HCT116 (cell line): ENCODE results near the gene MYO1A. TPM values are rescaled to one million over a fixed set of nuclear protein-coding genes. Genes with fewer than 3 reads are reported as not detected.

Source experiments
- ATAC-seq: fragments of 200-7000 bp; cut with Tn5 transposase; 2 replicates; pipeline ENCODE4 v1.9.1; 2020; ENCODE audit warnings: mild to moderate bottlenecking, moderate library complexity
- BruUV-seq: library from RNA; stranded (reverse); fragments of 400-500 nt; replicated peaks from 2 replicates; lab custom pipeline; 2021; lab: Mats Ljungman, UMichigan
- CTCF ChIA-PET: fragments of 300-600 bp; sonication (Branson Sonifier 250); formaldehyde crosslinking; loops from one replicate; lab custom pipeline; 2021; ENCODE audit warnings: antibody characterized with exemption; lab: Charles Lee
- POLR2A ChIA-PET: fragments of 300-600, 350-600 bp; sonication (Branson Sonifier 250); formaldehyde crosslinking; loops from one replicate; lab custom pipeline; 2021; ENCODE audit warnings: antibody characterized with exemption; lab: Charles Lee
- RAD21 ChIA-PET, 2 experiments: fragments of 300-600 bp; sonication (Branson Sonifier 250); formaldehyde crosslinking; loops; one replicate each; lab custom pipeline; 2023; ENCODE audit warnings: low total read pairs in 2 of 2; ENCODE audit not compliant: uncharacterized antibody in 2 of 2, unreplicated experiment in 2 of 2, low non-redundant PET in 1 of 2; lab: Charles Lee
- DNase-seq: peaks from one replicate; pipeline ENCODE4 v3.0.0-alpha.2; 2010; ENCODE audit warnings: low read depth, low spot score
- H2AFZ ChIP-seq: fragments of 200-600 bp; shearing (Covaris generic), sonication (generic); 2 replicates; pipeline ENCODE4 v1.6.1; 2017; ENCODE audit warnings: low read depth, mixed run types, mixed read lengths, antibody characterized with exemption, low read length; ENCODE audit not compliant: poor library complexity, severe bottlenecking
- H3K27ac ChIP-seq: 2 replicates; pipeline ENCODE4 v1.5.1; 2012; ENCODE audit warnings: low read depth, low read length
- H3K27me3 ChIP-seq: fragments of 200-600 bp; sonication (generic); 2 replicates; pipeline ENCODE4 v1.6.1; 2016; ENCODE audit warnings: mixed run types, low read length, mixed read lengths; ENCODE audit not compliant: insufficient read depth
- H3K36me3 ChIP-seq, 2 experiments: fragments of 200-500 bp in 1 of 2; fragments of 200-600 bp in 1 of 2; sonication (Bioruptor generic) in 1 of 2; sonication (generic) in 1 of 2; 2 replicates each; pipeline versions ENCODE4 v1.5.1 to v1.6.1; 2014 to 2016; ENCODE audit warnings: low read length in 2 of 2, inconsistent platforms in 1 of 2, mixed read lengths in 1 of 2, mixed run types in 1 of 2; ENCODE audit not compliant: insufficient read depth in 2 of 2, control insufficient read depth in 1 of 2
- H3K4me1 ChIP-seq, 2 experiments: fragments of 200-600 bp in 1 of 2; sonication (generic) in 1 of 2; 2 replicates each; pipeline versions ENCODE4 v1.5.1 to v1.6.1; 2012 to 2017; ENCODE audit warnings: low read length in 2 of 2, inconsistent platforms in 1 of 2, mild to moderate bottlenecking in 1 of 2, mixed read lengths in 1 of 2, mixed run types in 1 of 2, moderate library complexity in 1 of 2; ENCODE audit not compliant: insufficient read depth in 2 of 2, control insufficient read depth in 1 of 2
- H3K4me2 ChIP-seq: fragments of 200-600 bp; sonication (generic); 2 replicates; pipeline ENCODE4 v1.6.1; 2017; ENCODE audit warnings: mixed run types, low read length, mixed read lengths
- H3K4me3 ChIP-seq, 2 experiments: fragments of 200-600 bp in 1 of 2; sonication (generic) in 1 of 2; replicated peaks in 1 of 2; 2 replicates each; pipeline ENCODE4 v1.5.1; 2011 to 2016; ENCODE audit warnings: low read length in 2 of 2, control low read depth in 1 of 2, low read depth in 1 of 2, mild to moderate bottlenecking in 1 of 2, mixed read lengths in 1 of 2, mixed run types in 1 of 2
- H3K79me2 ChIP-seq: fragments of 200-600 bp; sonication (generic); 2 replicates; pipeline ENCODE4 v1.6.1; 2017; ENCODE audit warnings: mild to moderate bottlenecking, mixed run types, low read length, moderate library complexity, mixed read lengths; ENCODE audit not compliant: insufficient read depth
- H3K9ac ChIP-seq: fragments of 200-600 bp; sonication (generic); 2 replicates; pipeline ENCODE4 v1.6.1; 2016; ENCODE audit warnings: low read length, mixed read lengths
- H3K9me2 ChIP-seq: fragments of 200-600 bp; sonication (generic), shearing (Covaris generic); 2 replicates; pipeline ENCODE4 v1.6.1; 2017; ENCODE audit warnings: mixed run types, mild to moderate bottlenecking, moderate library complexity; ENCODE audit not compliant: insufficient read depth
- H3K9me3 ChIP-seq, 2 experiments: fragments of 200-500 bp in 1 of 2; fragments of 200-600 bp in 1 of 2; sonication (Bioruptor generic) in 1 of 2; sonication (generic) in 1 of 2; 2 replicates each; pipeline ENCODE4 v1.6.1; 2014 to 2017; ENCODE audit warnings: low read length in 2 of 2, mixed read lengths in 2 of 2, inconsistent platforms in 1 of 2, low read depth in 1 of 2, mild to moderate bottlenecking in 1 of 2, mixed run types in 1 of 2, moderate library complexity in 1 of 2; ENCODE audit not compliant: control insufficient read depth in 1 of 2, insufficient read depth in 1 of 2
- H4K20me1 ChIP-seq: fragments of 200-600 bp; sonication (generic), shearing (Covaris generic); 2 replicates; pipeline ENCODE4 v1.6.1; 2017; ENCODE audit warnings: mixed run types, mild to moderate bottlenecking, moderate library complexity; ENCODE audit not compliant: insufficient read depth
- ATF3 ChIP-seq: IDR thresholded peaks from 2 replicates; pipeline ENCODE4 v1.6.1; 2012
- CBX3 ChIP-seq: IDR thresholded peaks from 2 replicates; pipeline ENCODE4 v1.6.1; 2012; ENCODE audit warnings: low read depth
- EGR1 ChIP-seq: IDR thresholded peaks from 2 replicates; pipeline ENCODE4 v1.6.1; 2012; ENCODE audit warnings: low read depth
- EZH2 ChIP-seq: fragments of 200-600 bp; sonication (generic); IDR thresholded peaks from 2 replicates; pipeline ENCODE4 v1.6.1; 2017; ENCODE audit warnings: antibody characterized with exemption, mixed run types
- EZH2phosphoT487 ChIP-seq: fragments of 200-600 bp; IDR thresholded peaks from 2 replicates; pipeline ENCODE4 v1.6.1; 2018; ENCODE audit warnings: antibody characterized with exemption, borderline replicate concordance
- FOSL1 ChIP-seq: IDR thresholded peaks from 2 replicates; pipeline ENCODE4 v1.6.1; 2012; ENCODE audit warnings: low read depth
- JUND ChIP-seq: IDR thresholded peaks from 2 replicates; pipeline ENCODE4 v1.6.1; 2012
- POLR2A ChIP-seq: IDR thresholded peaks from 2 replicates; pipeline ENCODE4 v1.7.0; 2011; ENCODE audit warnings: borderline replicate concordance; ENCODE audit not compliant: insufficient read depth, insufficient read length; ENCODE audit errors: extremely low read depth
- POLR2AphosphoS5 ChIP-seq: IDR thresholded peaks from 2 replicates; pipeline ENCODE4 v1.6.1; 2011; ENCODE audit warnings: mild to moderate bottlenecking, low read depth, low read length, moderate library complexity
- RAD21 ChIP-seq: IDR thresholded peaks from 2 replicates; pipeline ENCODE4 v1.6.1; 2012; ENCODE audit warnings: low read depth, mild to moderate bottlenecking
- REST ChIP-seq: IDR thresholded peaks from 2 replicates; pipeline ENCODE4 v1.6.1; 2012; ENCODE audit warnings: low read depth
- SIN3A ChIP-seq: IDR thresholded peaks from 2 replicates; pipeline ENCODE4 v1.6.1; 2012; ENCODE audit warnings: low read depth
- SP1 ChIP-seq: IDR thresholded peaks from 2 replicates; pipeline ENCODE4 v1.6.1; 2012; ENCODE audit warnings: low read depth
- SRF ChIP-seq: IDR thresholded peaks from 2 replicates; pipeline ENCODE4 v1.6.1; 2012; ENCODE audit warnings: low read depth
- TCF7L2 ChIP-seq: IDR thresholded peaks from 2 replicates; pipeline ENCODE4 v1.7.0; 2011; ENCODE audit warnings: borderline replicate concordance, inconsistent platforms; ENCODE audit not compliant: insufficient read depth, insufficient read length; ENCODE audit errors: extremely low read depth
- YY1 ChIP-seq: IDR thresholded peaks from 2 replicates; pipeline ENCODE4 v1.6.1; 2011; ENCODE audit warnings: low read length, low read depth, moderate library complexity, mild to moderate bottlenecking; ENCODE audit not compliant: insufficient replicate concordance; ENCODE audit errors: extremely low read depth
- ZNF274 ChIP-seq: fragments of 200-500 bp; sonication (Bioruptor generic); IDR thresholded peaks from 2 replicates; pipeline ENCODE4 v1.6.1; 2014; ENCODE audit warnings: mild to moderate bottlenecking, low read depth, low read length, inconsistent platforms
- intact Hi-C: fragments of 100-400 bp; cut with micrococcal nuclease; formaldehyde crosslinking; loops from 2 replicates; pipeline ENCODE4 v1.10.0; 2022
- total RNA-seq: library from RNA; stranded (reverse); gene quantifications from one replicate; pipeline ENCODE4 v1.2.1, GENCODE V29; 2021; ENCODE audit not compliant: unreplicated experiment
- TF ChIP-seq, protein P1 (sequence below), 3 experiments: fragments of 200-600 bp in 1 of 3; sonication (generic) in 1 of 3; IDR thresholded peaks in 2 of 3; conservative IDR thresholded peaks in 1 of 3; 2 replicates each; pipeline ENCODE4 v1.5.1; 2012 to 2017; ENCODE audit warnings: low read depth in 2 of 3, low read length in 2 of 3, antibody characterized with exemption in 1 of 3, borderline replicate concordance in 1 of 3, control low read depth in 1 of 3, mild to moderate bottlenecking in 1 of 3, mixed read lengths in 1 of 3, mixed run types in 1 of 3, moderate library complexity in 1 of 3; ENCODE audit not compliant: insufficient read depth in 1 of 3
- TF ChIP-seq, protein P2 (sequence below): IDR thresholded peaks from 2 replicates; pipeline ENCODE4 v1.6.1; 2012

Gene MYO1A
- total RNA-seq, 1 experiment from 2014 or later = 0.76 TPM

DNA sequence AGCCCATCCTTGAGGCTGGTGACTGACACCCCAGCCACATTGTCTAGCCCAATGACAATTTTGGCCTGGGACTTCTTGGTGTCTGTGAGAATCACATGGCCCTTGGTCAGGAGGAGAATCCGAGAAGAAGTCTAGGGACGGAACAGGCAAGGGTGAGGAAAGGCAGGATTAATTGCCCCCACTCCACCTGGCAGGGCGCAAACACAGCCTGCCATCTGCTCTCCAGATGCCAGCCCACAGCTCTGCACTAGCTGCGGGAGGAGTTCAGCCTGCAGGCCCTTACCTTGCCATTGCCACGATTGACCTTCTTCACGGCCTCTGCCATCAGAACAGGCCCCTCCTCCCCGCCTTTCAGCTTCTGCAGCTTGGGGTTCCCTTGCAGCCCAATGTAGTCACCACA lies 20.5 kb downstream of the MYO1A start:
- Histone ChIP-seq H3K9ac (no peak overlapping the region), H2AFZ (no peak overlapping the region), H3K79me2 (no peaks in the 10 kb centered on the region), H3K9me2 (no peaks in the 10 kb centered on the region), H3K27ac (no peak overlapping the region), H4K20me1 (no peaks in the 10 kb centered on the region), H3K27me3 (peaks cover 6% of the 10 kb centered on the region; the same call in 1 of the 2 replicates), H3K9me3 (no peaks in the 10 kb centered on the region), H3K4me2 (no peak overlapping the region), H3K36me3 (no peaks in the 10 kb centered on the region), H3K4me1 (peaks cover 12 to 17% of the 10 kb centered on the region in 2 experiments), H3K4me3 (no peak overlapping the region)
- RAD21 ChIA-PET = no interaction called here
- ATAC-seq = no peak
- POLR2A ChIA-PET = interaction anchor here (1.0 kb wide), 1 partner anchor 23 kb away, joined by 3 read pairs; no protein-coding TSS in a partner anchor
- CTCF ChIA-PET = no interaction called here
- DNase-seq = no peak
- BruUV-seq = no TSS peak
- TF ChIP-seq POLR2AphosphoS5 (no peak), TCF7L2 (no peak), SIN3A (no peak), CBX3 (no peak), EZH2phosphoT487 (no peak), ATF3 (no peak), POLR2A (no peak), REST (no peak), RAD21 (no peak), FOSL1 (no peak), EZH2 (no peak), ZNF274 (no peak), YY1 (no peak), SP1 (no peak), SRF (no peak), EGR1 (no peak), JUND (no peak)
- TF ChIP-seq, protein P1, sequence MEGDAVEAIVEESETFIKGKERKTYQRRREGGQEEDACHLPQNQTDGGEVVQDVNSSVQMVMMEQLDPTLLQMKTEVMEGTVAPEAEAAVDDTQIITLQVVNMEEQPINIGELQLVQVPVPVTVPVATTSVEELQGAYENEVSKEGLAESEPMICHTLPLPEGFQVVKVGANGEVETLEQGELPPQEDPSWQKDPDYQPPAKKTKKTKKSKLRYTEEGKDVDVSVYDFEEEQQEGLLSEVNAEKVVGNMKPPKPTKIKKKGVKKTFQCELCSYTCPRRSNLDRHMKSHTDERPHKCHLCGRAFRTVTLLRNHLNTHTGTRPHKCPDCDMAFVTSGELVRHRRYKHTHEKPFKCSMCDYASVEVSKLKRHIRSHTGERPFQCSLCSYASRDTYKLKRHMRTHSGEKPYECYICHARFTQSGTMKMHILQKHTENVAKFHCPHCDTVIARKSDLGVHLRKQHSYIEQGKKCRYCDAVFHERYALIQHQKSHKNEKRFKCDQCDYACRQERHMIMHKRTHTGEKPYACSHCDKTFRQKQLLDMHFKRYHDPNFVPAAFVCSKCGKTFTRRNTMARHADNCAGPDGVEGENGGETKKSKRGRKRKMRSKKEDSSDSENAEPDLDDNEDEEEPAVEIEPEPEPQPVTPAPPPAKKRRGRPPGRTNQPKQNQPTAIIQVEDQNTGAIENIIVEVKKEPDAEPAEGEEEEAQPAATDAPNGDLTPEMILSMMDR (IDR thresholded peaks at IDR 0.05 in 2 of 3, conservative IDR thresholded peaks at IDR 0.05 in 1 of 3; ENCODE audit: borderline replicate concordance in 1 of 3, insufficient read depth in 1 of 3, low read depth in 2 of 3, low read length in 2 of 3) = no peak
- TF ChIP-seq, protein P2, sequence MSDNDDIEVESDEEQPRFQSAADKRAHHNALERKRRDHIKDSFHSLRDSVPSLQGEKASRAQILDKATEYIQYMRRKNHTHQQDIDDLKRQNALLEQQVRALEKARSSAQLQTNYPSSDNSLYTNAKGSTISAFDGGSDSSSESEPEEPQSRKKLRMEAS = no peak
- intact Hi-C loops = no loop called here
